Fibroblast of skin of right quadriceps (primary cell): Measurements from ENCODE around the gene PRKD1.
A peak's percentile ranks its signal among the peaks of the same experiment; 100 is the strongest.

Source experiments
- DNase-seq: peaks from one replicate; pipeline ENCODE4 v3.0.0-alpha.2; 2013

PRKD1 gene

DNA sequence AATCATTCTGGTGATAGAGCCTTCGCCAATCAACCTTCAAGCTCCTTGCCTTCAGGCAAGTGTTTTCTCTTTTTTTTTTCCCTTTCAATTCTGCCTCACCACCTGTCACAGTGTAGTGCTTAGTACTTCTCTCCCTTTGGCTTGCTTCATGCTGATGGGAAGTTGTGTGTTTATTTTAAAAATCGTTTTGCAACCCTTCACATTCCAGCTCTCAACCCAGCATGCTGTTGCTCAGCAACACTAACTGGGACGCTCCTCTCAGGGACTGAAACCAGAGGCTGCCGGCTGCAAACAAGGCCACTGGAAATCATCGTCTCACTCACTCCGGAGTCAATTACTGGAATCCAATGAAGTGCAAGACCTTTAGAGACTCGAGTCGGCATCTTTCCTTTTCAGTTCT, 342.7 kb downstream of the PRKD1 start:
- DNase-seq, result peak; percentile 70

DNA sequence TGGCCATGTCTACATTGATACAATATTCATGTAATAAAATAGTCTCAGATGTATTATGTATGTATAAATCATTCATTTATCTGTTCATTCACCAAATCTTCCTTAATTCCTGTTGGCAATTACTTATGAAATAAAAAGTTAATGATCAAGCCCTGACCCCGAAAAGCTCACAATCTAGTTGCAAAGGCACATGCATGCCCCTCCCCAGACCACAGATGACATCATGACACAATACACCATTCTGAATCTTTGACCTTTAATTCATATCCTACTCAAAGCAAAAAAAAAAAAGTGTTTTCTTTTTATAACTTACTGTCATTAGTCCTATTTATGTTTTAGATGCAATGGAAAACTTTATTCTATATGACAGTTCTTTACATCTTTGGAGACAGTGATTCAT, 346.9 kb downstream of the PRKD1 start:
- DNase-seq, result no peak

GRCh38 chr14:29579838-29580237, 347.8 kb downstream of the PRKD1 start:
- no peak for DNase-seq

DNA sequence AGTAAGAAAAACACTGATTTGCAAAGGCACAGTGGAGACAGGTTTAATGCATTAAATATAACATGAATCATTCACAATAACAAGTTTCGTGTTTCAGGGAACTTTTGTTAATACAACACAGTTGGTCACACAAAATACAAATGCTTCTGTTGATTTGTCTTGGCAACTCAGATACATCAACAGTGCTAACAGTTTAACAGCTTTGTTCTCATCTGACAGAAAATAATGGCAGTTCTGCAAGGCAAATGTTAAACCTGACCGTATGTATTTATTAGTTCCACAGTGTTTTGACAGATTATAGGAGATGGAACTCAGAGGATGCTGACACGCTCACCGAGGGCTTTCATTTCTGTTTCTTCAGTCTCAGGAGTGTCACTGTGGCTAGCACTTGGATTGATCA, 350.7 kb downstream of the PRKD1 start:
- DNase-seq, result no peak

DNA sequence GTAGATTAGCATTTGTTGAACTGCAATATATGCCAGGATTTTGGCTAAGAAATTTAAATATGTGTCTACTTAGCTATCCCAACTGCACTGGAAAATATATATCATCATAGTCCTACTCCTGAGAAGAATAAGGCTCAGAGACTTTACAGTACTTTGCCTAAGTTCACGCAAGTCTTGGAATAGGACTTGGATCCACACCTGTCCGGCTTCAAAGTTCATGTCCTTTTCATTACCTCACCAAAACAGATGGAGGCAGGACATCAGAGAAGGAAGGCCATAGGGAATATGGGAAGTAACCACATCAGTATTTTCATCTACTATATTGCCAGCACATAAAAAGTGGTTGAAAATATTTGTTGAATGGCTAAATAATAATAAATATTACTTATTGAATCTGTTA, 358.5 kb downstream of the PRKD1 start:
- DNase-seq, result no peak

DNA sequence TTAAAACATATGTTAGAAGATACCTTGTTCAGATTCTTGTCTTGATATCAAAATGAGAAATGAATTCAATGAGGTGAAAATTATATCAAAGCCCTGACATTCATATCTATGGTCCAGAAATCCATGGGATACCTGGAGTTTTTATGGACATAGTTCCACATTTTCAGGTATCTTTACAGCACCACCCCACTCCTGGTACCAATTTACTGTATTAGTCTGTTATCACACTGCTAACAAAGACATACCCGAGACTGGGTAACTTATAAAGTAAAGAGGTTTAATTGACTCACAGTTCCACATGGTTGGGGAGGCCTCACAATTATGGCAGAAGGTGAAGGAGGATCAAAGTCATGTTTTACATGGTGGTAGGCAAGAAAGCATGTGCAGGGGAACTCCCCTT, 361.5 kb downstream of the PRKD1 start:
- no peak for DNase-seq

GRCh38 chr14:29558516-29558915, 369.1 kb downstream of the PRKD1 start:
- peak; percentile 58 for DNase-seq

- DNase-seq, result no peak
Measured at GRCh38 chr14:29554335-29554734, 373.3 kb downstream of the PRKD1 start.

DNA sequence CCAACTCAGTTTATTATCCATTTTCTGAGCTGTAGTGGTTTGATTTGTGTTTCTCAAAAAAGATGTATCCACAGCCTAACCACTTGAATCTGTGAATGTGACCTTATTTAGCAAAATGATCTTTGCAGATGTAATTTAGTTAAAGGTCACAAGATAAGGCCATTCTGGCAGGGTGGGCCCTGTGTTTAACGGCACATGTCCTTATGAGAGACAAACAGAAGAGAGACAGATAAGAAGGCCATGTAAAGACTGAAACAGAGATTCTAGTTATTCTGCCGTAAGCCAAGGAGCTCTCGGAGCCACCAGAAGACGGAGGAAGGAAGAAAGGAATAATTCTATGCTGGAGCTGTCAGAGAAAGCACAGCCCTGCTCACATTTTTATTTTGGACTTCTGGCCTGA, 374.2 kb downstream of the PRKD1 start:
- no peak for DNase-seq

DNA sequence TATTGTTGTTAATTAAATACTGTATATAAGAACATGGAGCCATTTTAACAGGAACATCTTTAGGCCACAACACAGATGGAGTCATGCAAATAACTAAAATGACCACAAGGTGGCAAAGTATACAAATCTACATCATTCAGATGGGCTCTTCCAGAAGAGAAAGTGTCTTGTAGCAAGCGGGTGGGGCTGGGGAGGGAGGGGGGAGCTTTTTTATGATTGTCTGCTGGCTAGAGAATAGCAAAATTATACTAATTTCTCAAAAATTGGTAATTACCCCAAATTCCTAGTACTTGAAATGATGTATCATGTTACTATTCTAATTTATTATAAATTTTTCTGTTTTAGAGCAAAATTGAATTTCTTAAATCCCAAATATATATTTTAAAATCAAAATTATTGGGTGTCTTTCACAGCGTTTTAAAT, 378.7 kb downstream of the PRKD1 start:
- DNase-seq, result peak; percentile 65

DNA sequence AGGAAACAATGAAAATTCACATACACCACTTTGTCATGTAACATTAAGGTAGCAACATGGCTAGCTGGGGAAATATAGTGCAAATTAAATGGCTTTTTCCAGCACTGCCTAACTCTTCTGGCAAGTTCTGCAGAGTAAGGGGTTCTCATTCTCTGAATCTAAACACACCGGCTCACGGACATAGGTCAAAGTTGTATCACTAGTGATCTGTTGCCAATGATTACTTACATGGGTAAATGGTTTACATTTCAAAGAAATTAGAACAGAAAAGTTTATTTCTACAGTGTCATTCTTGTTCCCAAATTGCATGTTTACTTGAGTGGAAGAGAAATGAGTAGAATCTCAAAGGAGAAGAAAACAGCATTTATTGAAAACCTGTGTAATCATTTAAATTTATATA, 381.9 kb downstream of the PRKD1 start:
- no peak for DNase-seq

DNA sequence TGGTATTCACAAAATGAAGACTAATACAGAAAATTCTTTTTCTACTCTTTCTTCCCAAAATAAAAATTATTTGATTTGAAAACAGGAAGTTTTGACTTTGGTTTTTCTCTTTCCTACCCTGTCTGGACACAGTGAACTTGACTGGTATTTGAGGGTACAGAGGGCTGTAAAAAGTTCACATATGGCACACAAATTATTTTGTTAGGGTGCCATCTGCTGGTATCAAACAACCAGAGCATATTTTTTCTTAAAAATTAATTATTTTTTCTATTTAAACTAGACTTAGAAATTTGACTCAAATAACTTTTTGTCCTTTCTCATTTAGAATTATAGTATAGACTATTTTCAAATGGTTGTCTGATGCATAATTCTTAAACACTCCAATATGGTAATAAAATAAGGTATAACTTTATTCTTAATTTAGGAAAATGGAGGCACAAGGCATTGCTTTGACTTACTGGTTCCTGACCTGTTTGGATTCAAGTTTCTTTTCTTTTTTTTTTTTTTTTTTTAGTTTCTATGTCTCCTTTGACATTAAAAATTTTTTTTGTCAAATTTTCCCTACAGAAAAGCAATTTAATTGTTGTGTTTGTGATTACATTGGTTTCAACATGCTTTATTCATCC, 390.6 kb downstream of the PRKD1 start:
- DNase-seq, result peak; percentile 17

- DNase-seq, result no peak
Measured at GRCh38 chr14:29529418-29529817, 398.2 kb downstream of the PRKD1 start.

DNA sequence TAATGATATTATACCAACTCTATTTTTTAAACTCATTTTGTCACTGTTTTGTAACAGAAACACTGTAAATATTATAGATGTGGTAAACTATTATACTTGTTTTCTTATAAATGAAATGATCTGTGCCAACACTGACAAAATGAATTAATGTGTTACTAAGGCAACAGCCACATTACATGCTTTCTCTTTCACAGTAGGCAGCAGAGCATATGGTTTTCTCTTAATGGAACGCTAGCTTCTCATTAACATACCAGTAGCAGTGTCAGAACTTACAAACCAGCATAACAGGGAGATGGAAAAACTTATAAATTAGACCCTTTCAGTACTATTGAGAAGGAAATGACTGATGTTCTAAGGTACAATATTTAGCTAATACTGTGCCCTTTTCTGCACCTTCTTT, 398.8 kb downstream of the PRKD1 start:
- no peak for DNase-seq

DNA sequence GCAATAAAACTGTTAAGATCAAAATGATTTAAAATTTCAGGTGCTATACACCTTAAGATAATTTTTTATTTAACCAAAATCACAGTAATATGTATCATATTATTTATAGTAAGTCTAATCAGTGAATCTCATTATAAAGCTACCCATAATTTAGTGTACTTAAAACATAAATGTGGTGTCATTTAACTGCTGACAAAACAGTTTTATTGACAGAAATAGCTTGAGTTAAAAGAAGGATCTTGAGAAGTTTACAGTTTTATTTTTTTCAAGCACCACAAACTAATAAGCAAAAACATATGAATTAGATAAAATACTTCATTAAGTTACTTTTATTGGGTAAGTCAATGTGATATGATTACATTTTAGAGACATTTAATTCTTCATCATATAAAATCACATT, 400.4 kb downstream of the PRKD1 start:
- DNase-seq, result no peak
